Prostate gland (tissue), 2 donors: ENCODE data around the gene KCNH2. TPM values are rescaled to one million over a fixed set of nuclear protein-coding genes. Genes with fewer than 3 reads are reported as not detected.

Experiments
- DNase-seq: peaks from one replicate; pipeline ENCODE4 v3.0.0-alpha.2; 2019; ENCODE audit warnings: low spot score
- H3K27ac ChIP-seq, 2 donors: fragments of 200-600 bp; sonication (generic); 2 replicates each; pipeline ENCODE4 v1.5.1; 2017 to 2019
- H3K27me3 ChIP-seq: fragments of 200-600 bp; sonication (generic); replicated peaks from 2 replicates; pipeline ENCODE4 v1.5.1; 2019; ENCODE audit not compliant: insufficient read depth
- H3K36me3 ChIP-seq, 2 donors: fragments of 200-600 bp; sonication (generic); 1 replicate in 1 of 2; 2 replicates in 1 of 2; pipeline versions ENCODE4 v1.5.1 to v1.8.1; 2017 to 2019
- H3K4me1 ChIP-seq: fragments of 200-600 bp; sonication (generic); replicated peaks from 2 replicates; pipeline ENCODE4 v1.5.1; 2019
- H3K4me3 ChIP-seq, 2 donors: fragments of 200-600 bp; sonication (generic); 2 replicates each; pipeline ENCODE4 v1.5.1; 2017 to 2019
- H3K9me3 ChIP-seq: fragments of 200-600 bp; sonication (generic); 2 replicates; pipeline ENCODE4 v1.5.1; 2017
- CTCF ChIP-seq, 4 experiments: fragments of 200-600 bp in 2 of 4; fragments of 450-650 bp in 2 of 4; sonication (generic) in 2 of 4; IDR thresholded peaks; 1 replicate in 3 of 4; 2 replicates in 1 of 4; pipeline ENCODE4 v1.5.1; 2016 to 2019; ENCODE audit warnings: antibody characterized with exemption in 4 of 4, mild to moderate bottlenecking in 2 of 4, moderate library complexity in 2 of 4
- POLR2A ChIP-seq: fragments of 450-650 bp; IDR thresholded peaks from one replicate; pipeline ENCODE4 v1.6.1; 2016; ENCODE audit warnings: antibody characterized with exemption, mild to moderate bottlenecking
- POLR2AphosphoS5 ChIP-seq: sonication (generic); formaldehyde crosslinking; IDR thresholded peaks from one replicate; pipeline ENCODE4 v1.6.1; 2017; ENCODE audit warnings: antibody characterized with exemption
- WGBS: methylation state at CpG from one replicate; pipeline ENCODE4 v1.1.5; 2018; 5-methylcytosine and 5-hydroxymethylcytosine counted together
- intact Hi-C: fragments of 100-400 bp; cut with DNase I; formaldehyde crosslinking; loops from one replicate; pipeline ENCODE4 v1.14.2; 2022
- total RNA-seq, 2 donors: library from RNA; depleted of rRNA; stranded (reverse); fragments of >200 nt; gene quantifications; one replicate each; pipeline ENCODE4 v1.1.0, GENCODE V29; 2016

The KCNH2 gene
- total RNA-seq, 2 donors from 2014 or later = 10.1 to 184 TPM

- intact Hi-C loops = no loop called here
- DNase-seq = no peak
- Histone ChIP-seq H3K27me3 (no peaks in the 10 kb centered on the region), H3K36me3 (no peaks in the 10 kb centered on the region), H3K4me3 (no peak overlapping the region), H3K27ac (no peak overlapping the region), H3K4me1 (peaks cover 4% of the 10 kb centered on the region), H3K9me3 (no peaks in the 10 kb centered on the region)
- TF ChIP-seq POLR2AphosphoS5 (no peak), CTCF (IDR thresholded peaks at IDR 0.05) (no peak), POLR2A (no peak)
- WGBS = 36% methylated on average over 12 of the region's 13 CpGs
Observed at GRCh38 chr7:151017370-151017952, 39.3 kb upstream of the KCNH2 start.

- H3K4me3 ChIP-seq = no peak overlapping the region
- H3K4me1 ChIP-seq = peaks cover 4% of the 10 kb centered on the region
- no peaks in the 10 kb centered on the region for H3K9me3 ChIP-seq
- intact Hi-C loops = no loop called here
- no peaks in the 10 kb centered on the region for H3K36me3 ChIP-seq
- no peaks in the 10 kb centered on the region for H3K27me3 ChIP-seq
- H3K27ac ChIP-seq = no peak overlapping the region
- DNase-seq = no peak
- TF ChIP-seq POLR2AphosphoS5 = no peak
- no peak for TF ChIP-seq CTCF (IDR thresholded peaks at IDR 0.05)
- no peak for TF ChIP-seq POLR2A
- WGBS = 85% methylated on average over 15 of the region's 15 CpGs
Observed at GRCh38 chr7:151016942-151017341, 38.8 kb upstream of the KCNH2 start.

DNA sequence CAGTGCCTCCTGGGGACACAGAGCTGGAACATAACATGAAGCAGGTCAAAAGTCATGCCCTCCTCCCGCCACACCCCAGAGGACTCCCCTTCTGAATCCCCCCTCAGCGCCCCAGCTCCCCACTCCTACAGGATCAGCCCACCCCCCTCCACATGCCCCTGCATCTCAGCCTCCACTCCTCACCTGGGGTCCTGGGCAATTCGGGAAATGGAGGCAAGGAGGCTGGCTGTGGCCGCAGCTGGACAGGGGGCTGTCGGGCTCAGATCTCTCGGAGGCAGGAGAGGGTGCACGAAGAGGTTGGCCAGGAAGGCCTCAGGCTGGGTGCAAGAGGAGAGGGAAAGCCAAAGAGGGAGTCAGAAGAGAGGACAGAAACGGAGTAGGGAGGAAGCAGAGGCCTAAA, 38.4 kb upstream of the KCNH2 start:
- 93% methylated on average over 8 of the region's 8 CpGs for WGBS
- no peak for DNase-seq
- Histone ChIP-seq H3K36me3 (no peaks in the 10 kb centered on the region), H3K4me1 (peaks cover 4% of the 10 kb centered on the region), H3K4me3 (no peak overlapping the region), H3K27ac (no peak overlapping the region), H3K27me3 (no peaks in the 10 kb centered on the region), H3K9me3 (no peaks in the 10 kb centered on the region)
- TF ChIP-seq CTCF (IDR thresholded peaks at IDR 0.05) (no peak), POLR2AphosphoS5 (no peak)
- intact Hi-C loops = no loop called here

DNA sequence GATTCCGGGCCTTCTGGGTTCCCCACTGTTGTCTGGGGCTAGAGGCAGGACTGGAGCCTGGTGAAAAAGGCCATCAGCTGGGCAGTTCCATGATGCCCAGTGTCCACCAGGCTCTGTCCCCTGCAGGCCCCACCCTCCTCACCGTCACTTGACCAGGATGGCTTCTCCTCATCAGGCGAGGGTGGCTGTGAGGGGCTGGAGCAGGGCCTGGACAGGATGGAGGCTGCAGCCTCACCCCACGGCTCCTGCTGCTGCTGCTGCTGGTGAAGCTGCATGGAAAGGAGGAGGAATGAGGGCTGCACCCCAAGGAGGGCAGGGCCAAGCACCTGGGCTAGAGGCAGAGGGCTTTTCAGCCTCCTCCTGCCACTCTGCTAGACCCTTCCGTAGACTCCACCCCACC, 37.8 kb upstream of the KCNH2 start:
- Histone ChIP-seq H3K4me1 (peaks cover 4% of the 10 kb centered on the region), H3K4me3 (no peak overlapping the region), H3K9me3 (no peaks in the 10 kb centered on the region), H3K27me3 (no peaks in the 10 kb centered on the region), H3K27ac (no peak overlapping the region), H3K36me3 (no peaks in the 10 kb centered on the region)
- intact Hi-C loops = no loop called here
- DNase-seq = no peak
- TF ChIP-seq POLR2A (no peak), POLR2AphosphoS5 (no peak), CTCF (IDR thresholded peaks at IDR 0.05) (no peak)
- 93% methylated on average over 5 of the region's 5 CpGs for WGBS

GRCh38 chr7:151014950-151015349, 36.8 kb upstream of the KCNH2 start:
- Histone ChIP-seq H3K9me3 (no peaks in the 10 kb centered on the region), H3K4me3 (no peak overlapping the region), H3K36me3 (no peaks in the 10 kb centered on the region), H3K4me1 (peaks cover 4% of the 10 kb centered on the region), H3K27ac (no peak overlapping the region), H3K27me3 (peaks cover under 1% of the 10 kb centered on the region)
- 88% methylated on average over 8 of the region's 8 CpGs for WGBS
- no peak for DNase-seq
- TF ChIP-seq POLR2AphosphoS5 = no peak
- TF ChIP-seq CTCF (IDR thresholded peaks at IDR 0.05) = no peak
- TF ChIP-seq POLR2A = no peak
- intact Hi-C loops = no loop called here
